Sciatic nerve (tissue), 2 donors: Measurements from ENCODE around the gene DDX3X. TPM values are rescaled to one million over a fixed set of nuclear protein-coding genes. Genes with fewer than 3 reads are reported as not detected.
A peak's percentile ranks its signal among the peaks of the same experiment; 100 is the strongest.
"Not testable (repeated sequence)": the region's sequence is repeated elsewhere in the genome, so short reads cannot be mapped to it uniquely, and the experiment has no call there.

ENCODE experiments used
- ATAC-seq: fragments of 200-7000 bp; cut with Tn5 transposase; one replicate; pipeline ENCODE4 v1.9.1; 2020; ENCODE audit warnings: mild to moderate bottlenecking, moderate library complexity
- DNase-seq: peaks from one replicate; pipeline ENCODE4 v3.0.0-alpha.2; 2020; ENCODE audit warnings: low spot score
- intact Hi-C: fragments of 100-400 bp; cut with DNase I; formaldehyde crosslinking; loops from one replicate; pipeline ENCODE4 v1.14.2; 2022
- total RNA-seq: library from RNA; stranded (reverse); fragmentation: NEBNext Ultra II Directional; extraction: Animal tissue kit (Norgen Biotek cat#: 25700); gene quantifications from one replicate; pipeline ENCODE4 v1.2.1, GENCODE V29; 2021
- donor health status: DM: no; HTN: no; CAD: no.
- donor health status: DM: no; HTN: no; CAD: no.

Gene DDX3X
- total RNA-seq: 334 TPM

- DNase-seq (peak; percentile 96), ATAC-seq (peak; percentile 92)
- intact Hi-C loops: no loop called here
Observed at GRCh38 chrX:41333744-41334362, at the start of gene DDX3X. DDX3X (plus strand) TSS chrX:41334162; CDS start chrX:41334253, 91 bp downstream.

GRCh38 chrX:41285928-41286327 is 48.0 kb upstream of the DDX3X start:
- intact Hi-C loops, DNase-seq, ATAC-seq: not testable (repeated sequence)

DNA sequence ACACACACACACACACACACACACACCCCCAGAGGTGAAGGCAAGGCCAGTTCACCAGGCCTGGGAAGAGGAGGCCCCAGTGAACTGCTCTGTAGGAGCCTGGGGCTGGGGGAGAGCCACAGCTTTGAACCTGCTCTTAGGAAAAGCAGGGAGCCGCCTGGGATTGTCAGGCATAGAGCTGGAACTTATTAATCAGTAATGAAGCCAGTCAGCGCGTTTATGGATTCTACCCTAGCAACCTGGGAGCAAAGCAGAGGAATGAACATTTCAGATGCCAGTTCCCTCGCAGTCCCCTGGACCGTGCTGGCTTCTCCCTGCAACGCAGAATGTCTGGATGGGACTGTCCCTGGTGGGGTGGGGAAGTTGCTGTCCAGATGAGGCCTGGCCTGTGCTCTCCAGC is 45.3 kb upstream of the DDX3X start:
- ATAC-seq (no peak), DNase-seq (no peak)
- intact Hi-C loops: no loop called here

GRCh38 chrX:41289095-41289494 is 44.9 kb upstream of the DDX3X start:
- intact Hi-C loops: no loop called here
- ATAC-seq (no peak), DNase-seq (no peak)

GRCh38 chrX:41291309-41291708 is 42.7 kb upstream of the DDX3X start:
- ATAC-seq (no peak), DNase-seq (no peak)
- intact Hi-C loops: no loop called here

DNA sequence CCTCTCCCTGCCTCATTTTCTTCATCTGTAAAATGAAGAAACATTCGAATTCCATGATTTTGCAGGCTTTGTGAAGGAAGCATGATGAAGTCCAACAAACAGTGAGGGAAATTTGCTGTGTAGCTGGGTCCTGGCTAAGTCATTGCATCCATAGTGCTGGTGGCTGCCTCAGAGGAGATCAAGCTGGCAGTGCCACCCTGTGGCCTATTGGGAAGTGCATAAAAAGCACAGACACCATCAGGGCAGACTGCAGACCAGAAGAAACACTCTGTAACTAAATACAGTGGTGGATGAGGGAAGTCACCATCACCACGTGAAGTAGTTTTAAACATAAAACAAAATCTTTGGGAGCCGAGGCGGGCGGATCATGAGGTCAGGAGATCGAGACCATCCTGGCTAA is 40.7 kb upstream of the DDX3X start:
- no peak for ATAC-seq
- intact Hi-C loops: no loop called here
- DNase-seq: no peak

GRCh38 chrX:41300758-41301437 is 33.1 kb upstream of the DDX3X start:
- intact Hi-C loops: no loop called here
- ATAC-seq (peak; percentile 42), DNase-seq (no peak)

GRCh38 chrX:41301438-41301824 is 32.5 kb upstream of the DDX3X start:
- ATAC-seq: peak; percentile 18
- DNase-seq: no peak
- intact Hi-C loops: no loop called here

DNA sequence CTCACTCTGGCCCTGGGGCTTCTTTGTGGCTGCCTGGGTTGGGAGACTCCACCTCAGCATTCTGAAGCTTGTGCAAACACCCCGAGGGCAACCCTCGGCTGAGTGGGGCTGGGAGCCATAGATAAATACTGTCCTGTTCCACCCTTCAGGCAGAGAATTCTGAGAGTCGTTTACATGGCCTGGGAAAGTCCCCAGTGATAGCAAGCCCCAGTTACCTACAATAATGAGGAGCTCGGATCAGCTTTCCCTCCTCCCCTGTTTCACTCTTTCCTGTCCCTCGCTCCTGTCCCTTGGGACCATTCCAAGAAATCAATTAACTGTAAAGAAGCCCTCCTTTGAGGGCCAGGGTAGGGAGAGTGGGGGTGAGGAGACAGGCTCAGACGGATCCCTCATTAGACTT is 31.6 kb upstream of the DDX3X start:
- ATAC-seq: no peak
- intact Hi-C loops: no loop called here

DNA sequence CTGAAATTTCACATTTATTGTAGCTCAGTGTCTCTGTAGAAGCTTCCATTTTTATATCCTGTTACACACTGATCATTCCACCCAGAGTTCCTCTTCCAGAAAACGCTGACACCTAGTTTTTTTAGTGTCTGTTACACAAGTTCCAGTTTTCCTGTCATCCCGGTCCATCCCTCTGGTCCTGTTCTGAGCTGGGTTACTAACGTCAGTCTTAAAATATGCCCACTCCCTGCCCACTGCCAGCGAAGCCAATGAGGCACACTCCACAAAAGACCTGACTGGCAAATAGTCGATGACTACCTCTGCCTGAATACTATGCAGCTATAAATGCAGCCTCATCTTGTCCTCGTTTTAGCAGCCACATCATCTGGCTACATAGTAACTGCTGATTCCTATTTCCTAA is 30.9 kb upstream of the DDX3X start:
- intact Hi-C loops: no loop called here
- DNase-seq: no peak
- ATAC-seq: no peak

More for the DNA sequence above, 31.6 kb upstream of the DDX3X start:
- no peak for DNase-seq

GRCh38 chrX:41304178-41304577 is 29.8 kb upstream of the DDX3X start:
- DNase-seq: no peak
- no peak for ATAC-seq
- intact Hi-C loops: no loop called here

GRCh38 chrX:41308884-41309647 is 24.9 kb upstream of the DDX3X start:
- DNase-seq (no peak), ATAC-seq (peak; percentile 48)
- intact Hi-C loops: no loop called here

DNA sequence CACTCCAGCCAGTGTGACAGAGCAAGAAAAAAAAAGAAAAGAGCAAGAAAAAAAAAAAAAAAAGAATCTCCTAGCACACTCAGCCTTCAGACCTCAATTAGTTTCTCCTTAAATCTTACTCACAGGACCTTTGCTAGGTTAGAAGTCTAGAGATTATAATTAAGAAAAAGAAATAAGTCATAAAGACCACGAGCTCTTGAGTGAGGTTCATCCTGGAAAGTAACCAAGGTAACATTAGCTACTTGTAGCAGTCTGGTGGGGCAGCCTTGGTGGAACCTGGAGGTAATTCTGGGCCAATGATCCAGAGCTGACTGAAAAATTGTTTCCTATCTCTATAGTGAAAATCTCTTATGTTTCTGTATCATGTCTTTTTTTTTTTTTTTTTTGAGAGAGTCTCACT is 21.2 kb upstream of the DDX3X start:
- intact Hi-C loops: no loop called here
- no peak for DNase-seq
- no peak for ATAC-seq

GRCh38 chrX:41313419-41313818 is 20.5 kb upstream of the DDX3X start:
- ATAC-seq (no peak), DNase-seq (no peak)
- intact Hi-C loops: no loop called here

- DNase-seq (no peak), ATAC-seq (no peak)
- intact Hi-C loops: no loop called here
Observed at GRCh38 chrX:41314204-41314603, 19.8 kb upstream of the DDX3X start.

DNA sequence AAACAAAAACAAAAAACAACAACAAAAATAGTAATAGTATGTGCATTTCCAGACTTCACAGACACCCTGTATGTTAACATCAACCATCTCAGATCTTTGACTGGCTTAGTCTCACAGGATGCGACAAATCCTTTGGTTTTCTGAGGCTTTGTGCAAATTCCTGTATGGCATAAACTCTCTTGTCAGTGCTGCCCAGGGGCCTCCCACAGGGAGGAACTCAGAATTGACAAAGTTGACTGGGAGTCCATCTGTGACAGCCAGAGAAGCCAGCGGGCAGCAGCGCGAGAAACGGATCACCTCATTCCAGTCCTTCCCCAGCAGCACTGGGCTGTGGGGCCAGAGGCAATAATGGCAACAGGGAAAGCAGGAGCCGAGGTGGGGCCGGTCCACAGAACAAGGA is 19.1 kb upstream of the DDX3X start:
- no peak for ATAC-seq
- intact Hi-C loops: no loop called here
- DNase-seq: no peak

GRCh38 chrX:41316266-41316665 is 17.7 kb upstream of the DDX3X start:
- DNase-seq, ATAC-seq, intact Hi-C loops: not testable (repeated sequence)

GRCh38 chrX:41317477-41318208 is 16.3 kb upstream of the DDX3X start:
- intact Hi-C loops: no loop called here
- no peak for ATAC-seq
- DNase-seq: no peak

DNA sequence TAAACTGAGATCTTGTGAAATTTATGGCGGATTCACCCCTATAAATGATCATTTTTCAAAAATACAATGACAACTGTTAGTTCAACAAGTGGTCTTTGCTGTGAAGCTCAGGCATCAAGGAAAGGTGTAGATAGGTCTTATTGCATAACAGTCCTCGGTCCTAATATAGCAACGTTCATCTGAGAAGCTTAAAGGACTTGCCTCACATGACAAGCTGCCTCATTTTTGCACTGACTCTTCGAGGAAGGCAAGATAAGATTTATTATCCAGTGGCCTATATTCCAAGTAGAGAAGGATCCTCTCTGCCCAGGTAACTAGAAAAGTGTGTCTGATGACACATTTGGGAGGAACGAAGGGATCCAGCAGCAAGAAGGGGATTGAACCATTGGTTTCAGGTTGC is 13.6 kb upstream of the DDX3X start:
- DNase-seq: no peak
- intact Hi-C loops: no loop called here
- no peak for ATAC-seq
